RWPE2 (cell line): Measurements from ENCODE around the gene LGI2.
A peak's percentile ranks its signal among the peaks of the same experiment; 100 is the strongest.

Experiments
- ATAC-seq: fragments of 200-7000 bp; cut with Tn5 transposase; 3 replicates; pipeline ENCODE4 v1.9.1; 2021; ENCODE audit warnings: low read depth
- DNase-seq: peaks from one replicate; pipeline ENCODE4 v3.0.0-alpha.2; 2020; ENCODE audit warnings: low spot score
- H3K27ac ChIP-seq: fragments of 450-650 bp; 2 replicates; pipeline ENCODE4 v1.5.1; 2017; ENCODE audit warnings: mild to moderate bottlenecking; ENCODE audit not compliant: poor library complexity, severe bottlenecking
- H3K27me3 ChIP-seq: fragments of 250-450 bp; sonication (Bioruptor Pico); 2 replicates; pipeline ENCODE4 v1.5.1; 2021; ENCODE audit warnings: mild to moderate bottlenecking, moderate library complexity; ENCODE audit not compliant: insufficient read depth, poor library complexity, severe bottlenecking
- H3K36me3 ChIP-seq: fragments of 250-450 bp; sonication (Bioruptor Pico); 2 replicates; pipeline ENCODE4 v1.5.1; 2020; ENCODE audit warnings: low read depth, mild to moderate bottlenecking, moderate library complexity
- H3K4me1 ChIP-seq: fragments of 250-450 bp; sonication (Bioruptor Pico); 2 replicates; pipeline ENCODE4 v1.5.1; 2021; ENCODE audit warnings: mild to moderate bottlenecking, moderate library complexity; ENCODE audit not compliant: insufficient read depth, poor library complexity, severe bottlenecking
- H3K4me3 ChIP-seq: fragments of 250-450 bp; sonication (Bioruptor Pico); 2 replicates; pipeline ENCODE4 v1.5.1; 2021; ENCODE audit warnings: mild to moderate bottlenecking, moderate library complexity; ENCODE audit not compliant: severe bottlenecking
- H3K9me3 ChIP-seq: fragments of 250-450 bp; sonication (Bioruptor Pico); 2 replicates; pipeline ENCODE4 v1.5.1; 2021; ENCODE audit warnings: mild to moderate bottlenecking, moderate library complexity; ENCODE audit not compliant: severe bottlenecking
- CTCF ChIP-seq: fragments of 450-650 bp; IDR thresholded peaks from one replicate; pipeline ENCODE4 v1.5.1; 2017; ENCODE audit warnings: mild to moderate bottlenecking, moderate library complexity; ENCODE audit not compliant: poor library complexity, severe bottlenecking

LGI2 gene

DNA sequence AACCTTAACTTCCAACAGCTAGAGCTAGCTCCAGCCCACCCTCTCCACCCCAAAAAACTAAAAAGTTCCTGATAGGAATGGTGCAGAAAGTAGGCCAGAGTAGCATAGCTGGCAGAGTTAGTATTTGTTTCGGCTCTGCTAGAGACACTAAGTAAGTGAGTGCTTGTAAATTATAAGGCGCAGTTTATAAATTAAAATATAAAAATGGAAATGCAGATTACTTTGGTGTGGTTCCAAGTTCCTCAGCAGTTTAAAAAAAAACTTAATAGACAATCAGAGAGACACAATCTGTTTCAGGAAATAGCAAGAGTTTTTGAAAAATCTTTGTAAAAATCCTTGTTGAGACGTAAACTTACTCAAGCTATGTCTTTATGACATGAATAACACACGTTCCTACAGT, 2.8 kb upstream of the LGI2 start:
- no peak for ATAC-seq
- Histone ChIP-seq H3K27ac (no peak overlapping the region), H3K27me3 (peaks cover 50% of the 10 kb centered on the region)

GRCh38 chr4:25032126-25032525, 1.4 kb upstream of the LGI2 start:
- H3K9me3 ChIP-seq, result no peaks in the 10 kb centered on the region
- no peaks in the 10 kb centered on the region for H3K36me3 ChIP-seq
- ATAC-seq (no peak), DNase-seq (no peak)
- no peaks in the 10 kb centered on the region for H3K4me1 ChIP-seq
- no peak for TF ChIP-seq CTCF
- no peak overlapping the region for H3K4me3 ChIP-seq
- H3K27ac ChIP-seq, result no peak overlapping the region
- H3K27me3 ChIP-seq, result peaks cover 52% of the 10 kb centered on the region

More for the DNA sequence above, 2.8 kb upstream of the LGI2 start:
- no peak for DNase-seq
- Histone ChIP-seq H3K4me1 (no peaks in the 10 kb centered on the region), H3K4me3 (no peak overlapping the region), H3K9me3 (no peaks in the 10 kb centered on the region), H3K36me3 (no peaks in the 10 kb centered on the region)
- no peak for TF ChIP-seq CTCF

DNA sequence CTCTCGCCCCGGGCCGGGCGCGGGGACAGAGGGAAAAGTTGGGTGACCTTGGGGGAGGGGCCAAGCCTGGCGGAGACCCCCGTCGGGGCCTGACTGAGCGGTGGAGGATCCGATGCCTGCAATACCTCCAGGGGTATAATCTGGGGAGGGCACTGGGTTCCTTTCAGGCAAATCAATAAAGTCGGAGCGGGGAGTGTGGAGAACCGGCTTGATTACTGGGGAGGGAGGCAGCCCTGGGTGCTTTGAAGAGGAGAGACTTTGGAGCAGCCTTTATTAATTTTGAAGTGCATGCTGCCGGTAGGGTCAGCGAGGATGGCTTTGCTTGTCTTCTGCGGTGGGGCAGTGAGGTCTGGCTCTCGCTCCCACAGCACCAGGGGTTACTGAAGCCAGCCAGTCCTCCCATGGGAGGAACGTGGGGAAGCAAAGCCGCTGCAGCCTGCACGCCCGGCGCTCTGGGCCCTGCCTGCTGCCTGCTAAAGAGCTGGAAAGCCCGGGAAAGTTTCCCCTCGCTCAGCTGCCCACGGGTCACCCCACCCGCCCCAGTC, 403 bp upstream of the LGI2 start:
- DNase-seq, result no peak
- Histone ChIP-seq H3K27ac (no peak overlapping the region), H3K4me1 (no peaks in the 10 kb centered on the region), H3K4me3 (peak overlapping the region; percentile 30), H3K36me3 (no peaks in the 10 kb centered on the region), H3K27me3 (peaks cover 52% of the 10 kb centered on the region), H3K9me3 (no peaks in the 10 kb centered on the region)
- no peak for TF ChIP-seq CTCF
- ATAC-seq, result peak; percentile 54

- Histone ChIP-seq H3K9me3 (no peaks in the 10 kb centered on the region), H3K27me3 (peaks cover 52% of the 10 kb centered on the region), H3K27ac (no peak overlapping the region), H3K4me3 (no peak overlapping the region), H3K4me1 (no peaks in the 10 kb centered on the region), H3K36me3 (no peaks in the 10 kb centered on the region)
- DNase-seq (no peak), ATAC-seq (peak; percentile 24; the same call in 1 of the 3 replicates)
- TF ChIP-seq CTCF, result no peak
Measured at GRCh38 chr4:25029479-25030276, 1.1 kb downstream of the LGI2 start.

- Histone ChIP-seq H3K27me3 (peaks cover 52% of the 10 kb centered on the region), H3K27ac (no peak overlapping the region), H3K9me3 (no peaks in the 10 kb centered on the region), H3K36me3 (no peaks in the 10 kb centered on the region), H3K4me1 (no peaks in the 10 kb centered on the region), H3K4me3 (no peak overlapping the region)
- no peak for TF ChIP-seq CTCF
- no peak for ATAC-seq
- no peak for DNase-seq
Measured at GRCh38 chr4:25028851-25029250, 1.9 kb downstream of the LGI2 start.
